T-helper 22 cell (primary cell): ENCODE results near the gene ADAMTS1.

Source experiments
- DNase-seq: peaks from one replicate; pipeline ENCODE4 v3.0.0-alpha.2; 2020; ENCODE audit warnings: low read depth

The ADAMTS1 gene

GRCh38 chr21:26812173-26812572 is 33.0 kb downstream of the ADAMTS1 start:
- DNase-seq, result no peak

GRCh38 chr21:26811482-26811881 is 33.7 kb downstream of the ADAMTS1 start:
- no peak for DNase-seq

DNA sequence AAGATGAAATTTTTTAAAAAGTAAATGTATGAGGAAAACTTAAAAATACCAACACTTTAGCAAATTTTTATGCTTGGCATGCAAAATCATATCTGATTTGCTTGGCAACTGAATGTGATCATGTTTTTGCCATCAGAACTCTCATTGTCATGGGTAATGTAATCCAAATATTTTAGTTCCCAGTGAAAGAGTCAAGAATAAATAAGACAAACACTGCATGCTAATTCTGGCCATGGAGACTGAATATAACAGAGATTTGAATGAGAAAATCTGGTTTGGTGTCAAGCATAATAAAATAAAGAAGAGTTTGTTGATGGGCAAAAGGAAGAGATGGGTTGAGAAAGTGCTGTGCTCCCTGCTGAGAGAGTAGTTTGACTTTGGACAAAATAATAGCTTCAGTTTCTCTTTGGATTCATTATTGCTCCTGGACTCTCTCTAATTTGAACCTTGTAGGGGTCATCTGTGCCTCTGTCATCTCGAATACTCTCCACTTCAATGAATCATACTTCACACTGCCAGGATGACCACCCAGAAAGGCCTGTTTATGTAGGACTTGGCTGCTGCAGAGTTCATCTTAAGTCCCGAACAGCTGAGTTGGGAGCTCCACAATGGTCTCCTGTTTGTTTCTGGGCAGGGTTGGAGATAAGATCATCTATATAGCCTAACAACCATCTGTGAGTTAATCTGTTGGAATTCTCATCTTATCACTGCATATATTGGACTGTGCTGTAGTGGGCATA is 34.4 kb downstream of the ADAMTS1 start:
- DNase-seq, result no peak

GRCh38 chr21:26810266-26810665 is 34.9 kb downstream of the ADAMTS1 start:
- DNase-seq, result no peak

DNA sequence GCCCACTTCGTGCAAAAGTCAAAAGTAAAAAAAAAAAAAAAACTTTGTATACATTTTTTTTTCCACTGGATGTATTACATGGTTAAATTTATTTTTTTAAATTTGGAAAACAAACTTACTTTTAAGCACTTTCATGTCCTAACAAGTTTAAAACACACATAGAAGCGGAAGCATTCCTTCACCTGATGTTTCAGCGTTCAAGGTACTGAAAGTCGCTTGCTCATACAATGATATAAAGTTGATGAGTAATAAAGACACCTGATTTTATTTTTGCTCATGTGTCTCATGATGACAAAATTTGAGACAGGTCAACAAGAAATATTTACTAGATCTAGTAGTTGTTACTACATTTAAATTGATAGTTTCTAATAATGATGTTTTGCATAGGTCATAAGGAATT is 35.5 kb downstream of the ADAMTS1 start:
- DNase-seq, result no peak

DNA sequence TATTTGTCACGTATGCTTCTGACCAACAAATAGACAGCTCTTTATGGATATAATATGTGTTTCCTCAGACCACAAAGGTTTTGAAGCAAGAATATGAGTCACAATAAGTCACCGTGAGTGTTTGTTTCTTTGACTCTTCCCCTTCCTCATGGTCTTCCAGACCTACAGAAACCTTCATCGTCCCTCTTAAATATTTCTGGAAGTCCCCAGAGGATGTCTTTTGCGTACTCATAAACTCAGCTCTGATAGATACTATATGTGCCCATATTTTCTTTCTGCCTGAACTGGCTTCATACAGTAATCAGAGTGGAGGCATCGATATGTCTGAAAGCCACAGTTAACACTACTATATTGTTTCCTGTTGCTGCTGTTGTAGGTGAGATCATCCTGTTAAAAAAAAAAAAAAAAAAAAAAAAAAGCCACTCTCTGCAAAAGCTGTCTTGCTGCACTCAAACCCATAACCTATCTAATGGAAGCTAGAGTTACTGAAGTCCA is 38.4 kb downstream of the ADAMTS1 start:
- no peak for DNase-seq

DNA sequence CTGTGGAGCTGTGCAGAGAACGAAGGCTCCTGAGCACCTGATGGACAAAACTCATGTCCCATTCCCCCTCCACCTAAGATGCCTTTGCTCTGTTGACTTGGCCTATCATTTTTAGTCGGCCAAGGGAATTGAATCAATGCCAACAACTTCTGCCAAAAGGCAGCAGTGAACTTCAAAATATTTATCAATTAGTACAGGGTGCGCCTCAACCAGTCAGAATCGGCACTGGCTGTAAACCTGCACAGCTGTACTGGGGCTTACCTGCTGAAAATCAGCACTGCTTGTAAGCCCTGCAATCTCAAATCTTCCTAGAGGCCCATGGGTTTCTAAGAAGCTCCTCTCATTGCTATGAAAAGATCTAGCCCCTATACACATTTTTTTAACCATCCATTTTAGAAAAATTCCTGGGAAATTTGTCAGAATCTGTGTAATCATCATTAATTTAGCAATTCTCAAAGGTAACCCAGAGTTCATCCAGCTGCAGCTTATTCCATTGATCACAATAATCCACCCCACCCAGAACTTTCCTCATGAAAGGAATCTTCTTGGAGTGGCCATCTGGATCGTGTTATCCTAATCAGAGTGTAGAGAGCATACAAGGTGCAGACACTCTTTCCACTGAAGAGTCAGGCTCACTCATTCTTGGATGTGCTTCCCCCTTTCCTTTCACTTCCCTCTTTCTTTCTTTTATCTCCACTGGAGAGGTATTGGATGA is 40.2 kb downstream of the ADAMTS1 start:
- DNase-seq, result no peak

DNA sequence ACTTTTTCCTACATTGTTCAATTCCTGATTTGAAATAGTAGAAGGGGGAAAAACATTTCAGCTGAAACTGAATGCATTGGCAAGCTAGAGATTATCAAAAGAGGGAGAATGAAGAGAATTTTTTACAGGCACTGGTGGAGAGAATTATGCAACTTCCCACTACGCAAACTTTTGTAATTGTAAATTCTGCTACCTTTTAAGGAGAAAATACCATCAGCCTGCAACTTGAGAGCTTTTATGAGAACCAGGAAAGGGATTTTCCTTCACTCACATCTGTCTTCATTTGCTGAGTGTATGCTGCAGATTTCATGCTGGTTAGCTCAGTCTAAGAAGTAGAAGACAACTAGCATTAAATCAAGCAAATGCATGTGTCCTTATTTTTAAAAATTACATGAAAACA is 43.7 kb downstream of the ADAMTS1 start:
- no peak for DNase-seq

- no peak for DNase-seq
Observed at GRCh38 chr21:26800970-26801431, 44.2 kb downstream of the ADAMTS1 start.

DNA sequence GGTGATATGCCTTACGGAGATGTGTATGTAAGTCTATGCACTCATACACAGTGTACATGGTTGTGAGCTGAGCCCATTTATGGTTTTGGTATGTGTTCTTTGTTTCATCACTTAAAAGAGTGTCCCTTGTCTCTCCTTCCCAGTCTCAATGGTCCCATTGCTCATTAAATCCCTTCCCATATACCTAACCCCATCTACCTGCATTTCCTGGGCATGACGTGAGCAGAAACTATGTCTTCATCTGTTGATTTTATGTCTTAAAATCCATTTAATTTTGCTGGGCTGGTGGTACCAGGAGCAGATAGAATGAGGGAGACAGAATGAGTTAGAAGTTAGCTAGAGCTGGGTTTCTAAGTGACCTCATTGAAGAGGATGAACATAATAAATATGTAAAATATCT is 44.8 kb downstream of the ADAMTS1 start:
- DNase-seq, result no peak

DNA sequence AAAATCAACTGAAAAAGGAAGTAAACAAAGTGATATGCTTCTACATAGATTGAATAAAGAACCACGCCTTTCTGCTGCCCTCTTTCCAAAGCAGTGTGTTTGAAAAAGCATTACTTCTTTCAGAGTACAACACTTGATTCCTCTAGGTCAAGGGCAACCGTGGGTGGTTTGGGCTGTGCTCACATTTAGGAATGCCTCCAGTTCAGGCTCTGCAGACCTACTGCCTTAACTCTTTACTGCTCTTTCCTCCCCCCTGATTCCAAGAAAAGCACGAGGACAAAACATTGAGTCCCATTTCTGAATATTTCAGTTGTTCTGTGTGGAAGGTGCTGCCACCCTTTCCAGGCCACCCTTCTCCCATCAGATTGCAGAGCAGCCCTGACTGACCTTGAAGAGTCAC is 45.2 kb downstream of the ADAMTS1 start:
- no peak for DNase-seq

DNA sequence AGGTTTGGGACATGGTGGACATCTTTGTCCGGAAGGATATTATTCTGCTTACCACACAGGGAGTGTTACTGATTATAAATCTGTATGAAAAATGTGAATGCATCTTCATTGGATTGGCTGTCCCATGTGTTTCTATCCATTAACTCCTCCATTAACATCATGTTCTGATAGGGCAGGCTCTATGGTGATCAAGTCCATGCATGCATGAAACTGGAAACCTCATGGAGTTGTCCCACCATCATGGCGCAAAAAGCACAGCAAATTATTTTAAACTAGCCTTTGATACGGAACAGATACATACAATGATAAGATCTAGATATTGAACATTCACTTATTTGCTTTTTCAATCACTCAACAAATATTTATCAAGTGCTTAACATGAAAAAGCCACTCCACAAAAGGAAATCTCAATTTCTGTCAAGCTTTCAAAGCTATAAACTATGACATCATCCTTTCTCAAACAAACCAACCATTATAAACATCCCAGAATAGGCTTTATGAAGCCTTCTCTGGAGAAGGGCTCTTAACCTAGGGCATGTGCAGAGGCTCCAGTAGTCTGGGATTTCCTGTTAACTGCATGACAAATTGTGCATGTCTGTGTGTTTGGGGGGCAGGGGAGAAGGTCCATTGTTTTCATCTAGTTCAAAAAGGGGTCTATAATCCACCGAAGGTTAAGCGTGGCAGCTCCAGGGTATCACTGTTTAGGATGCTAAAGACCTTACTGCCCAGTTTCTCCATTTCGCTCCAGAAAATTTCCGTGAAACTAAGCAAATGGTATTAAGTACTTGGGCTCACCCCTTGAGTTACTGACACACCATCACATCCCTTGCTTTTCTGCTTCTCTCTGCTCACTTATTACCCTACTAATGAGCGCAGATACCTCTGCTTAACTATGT is 46.1 kb downstream of the ADAMTS1 start:
- DNase-seq, result no peak

- DNase-seq, result no peak
Observed at GRCh38 chr21:26797878-26798456, 47.2 kb downstream of the ADAMTS1 start.

DNA sequence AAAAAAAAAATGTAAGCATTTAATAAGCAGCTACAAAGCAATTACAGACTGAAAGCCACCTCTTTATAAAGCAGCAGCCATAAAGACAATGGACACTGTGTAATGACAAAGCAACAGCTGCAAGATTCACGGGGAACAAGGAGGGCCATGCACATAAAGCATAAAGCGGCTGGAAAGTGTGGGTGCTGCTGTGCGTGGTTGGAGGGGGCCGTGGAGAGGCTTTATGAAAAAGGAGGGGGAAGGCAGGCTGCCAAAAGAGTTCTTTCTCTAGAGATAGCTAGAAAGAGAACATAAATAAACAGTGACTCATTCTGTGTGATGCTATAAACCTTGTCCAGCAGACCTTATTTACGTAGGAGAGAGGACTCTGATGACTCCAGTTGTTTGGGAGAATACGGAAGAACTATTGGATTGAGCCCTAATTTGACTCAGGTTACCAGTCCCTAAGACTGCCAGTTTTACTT is 49.3 kb downstream of the ADAMTS1 start:
- DNase-seq, result no peak

DNA sequence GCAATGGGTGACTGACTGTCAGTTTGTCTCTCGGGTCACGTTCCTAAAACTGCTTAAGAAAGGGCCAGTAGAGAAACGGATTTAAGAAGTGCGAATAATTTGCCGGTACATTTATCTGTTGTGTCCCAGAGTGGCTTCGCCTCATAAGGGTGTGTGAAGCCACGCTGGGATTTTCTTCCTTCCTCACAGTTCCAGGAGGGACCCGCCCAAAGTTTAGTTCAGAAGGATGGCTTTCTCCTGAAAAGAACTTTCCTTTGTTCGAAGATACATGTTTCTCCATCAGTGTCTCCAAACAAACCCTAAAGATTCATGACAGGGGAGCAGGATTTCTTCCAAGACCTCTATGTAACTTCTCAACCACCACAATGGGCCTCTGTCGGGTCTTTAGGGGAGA is 49.8 kb downstream of the ADAMTS1 start:
- DNase-seq, result no peak

DNA sequence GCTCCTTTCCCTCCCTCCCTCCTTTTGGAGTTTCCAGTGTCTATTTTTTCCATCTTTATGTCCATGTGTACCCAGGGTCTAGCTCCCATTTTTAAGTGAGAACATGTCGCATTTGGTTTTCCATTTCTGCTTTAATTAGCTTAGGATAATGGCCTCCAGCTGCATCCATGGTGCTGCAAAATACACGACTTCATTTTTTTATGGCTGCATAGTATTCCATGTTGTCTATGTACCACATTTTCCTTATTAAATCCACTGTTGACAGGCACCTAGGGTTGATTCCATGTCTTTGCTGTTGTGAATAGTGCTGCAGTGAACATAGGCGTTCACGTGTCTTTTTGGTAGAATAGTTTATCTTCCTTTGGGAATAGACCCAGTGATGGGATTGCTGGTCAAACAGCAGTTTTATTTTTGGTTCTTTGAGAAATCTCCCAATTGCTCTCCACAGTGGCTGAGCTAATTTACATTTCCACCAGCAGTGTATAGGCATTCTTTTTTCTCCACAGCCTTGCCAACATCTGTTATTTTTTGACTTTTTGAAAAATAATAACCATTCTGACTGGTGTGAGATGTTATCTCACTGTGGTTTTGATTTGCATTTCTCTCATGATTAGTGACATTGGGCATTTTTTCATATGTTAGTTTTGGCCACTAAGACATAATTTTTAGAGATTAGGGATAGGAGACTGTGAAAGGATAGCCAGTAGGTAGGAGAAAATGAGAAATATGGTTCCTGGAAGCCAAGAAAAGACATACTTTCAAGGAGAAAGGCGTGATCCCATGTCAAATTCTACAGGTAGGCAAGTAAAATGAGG is 50.4 kb downstream of the ADAMTS1 start:
- no peak for DNase-seq

GRCh38 chr21:26790296-26790695 is 54.9 kb downstream of the ADAMTS1 start:
- DNase-seq, result no peak

- DNase-seq, result no peak
Observed at GRCh38 chr21:26788790-26789189, 56.4 kb downstream of the ADAMTS1 start.
